Measurements from ENCODE around the gene CAMKMT.
"Not testable (repeated sequence)": the region's sequence is repeated elsewhere in the genome, so short reads cannot be mapped to it uniquely, and the experiment has no call there.

The CAMKMT gene

GRCh38 chr2:44450082-44450481, 88.3 kb downstream of the CAMKMT start:
- DNase-seq: no peak

GRCh38 chr2:44450806-44451205, 89.1 kb downstream of the CAMKMT start:
- DNase-seq: no peak

GRCh38 chr2:44452069-44452583, 90.4 kb downstream of the CAMKMT start:
- DNase-seq: no peak

- DNase-seq: no peak
Observed at GRCh38 chr2:44453259-44453658, 91.5 kb downstream of the CAMKMT start.

DNA sequence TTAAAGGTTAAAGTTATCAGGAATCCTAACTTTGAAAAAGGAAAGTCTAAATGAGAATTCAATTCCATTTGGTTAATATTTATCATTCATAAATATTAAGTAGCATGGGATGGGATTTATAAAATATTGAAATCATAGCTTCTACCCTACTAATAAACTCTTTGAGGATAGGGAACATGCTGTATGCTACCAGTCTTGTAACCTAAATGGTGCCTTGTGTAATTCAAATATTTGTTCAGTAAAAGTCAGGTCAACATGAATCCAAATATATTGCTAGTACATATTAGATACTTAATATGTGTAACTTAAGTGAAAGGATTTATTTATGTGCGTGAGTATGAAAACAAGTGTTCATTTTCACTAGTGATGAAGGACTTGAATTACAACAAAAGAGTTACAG, 94.1 kb downstream of the CAMKMT start:
- DNase-seq: no peak

DNA sequence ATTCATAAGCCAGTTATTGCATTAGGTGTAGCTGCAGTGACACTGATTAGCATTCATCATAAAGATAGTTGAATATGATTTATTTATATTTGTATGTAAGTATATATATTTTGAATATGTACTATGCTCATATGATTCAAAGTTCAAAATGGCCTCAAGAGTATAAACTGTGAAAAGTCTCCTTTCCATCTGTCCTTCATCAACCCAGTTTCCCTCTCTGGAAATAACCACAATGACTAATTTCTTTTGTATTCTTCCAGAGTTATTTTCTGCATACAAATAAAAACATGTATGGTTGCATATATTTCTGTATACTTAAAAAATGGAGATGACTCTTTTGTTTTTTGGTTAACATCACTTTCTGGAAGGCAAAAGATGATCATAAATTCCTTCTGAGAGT, 95.2 kb downstream of the CAMKMT start:
- no peak for DNase-seq

- peak; percentile 36 for DNase-seq
Observed at GRCh38 chr2:44459739-44460138, 98.0 kb downstream of the CAMKMT start.

- no peak for DNase-seq
Observed at GRCh38 chr2:44462934-44463849, 101.4 kb downstream of the CAMKMT start.

DNA sequence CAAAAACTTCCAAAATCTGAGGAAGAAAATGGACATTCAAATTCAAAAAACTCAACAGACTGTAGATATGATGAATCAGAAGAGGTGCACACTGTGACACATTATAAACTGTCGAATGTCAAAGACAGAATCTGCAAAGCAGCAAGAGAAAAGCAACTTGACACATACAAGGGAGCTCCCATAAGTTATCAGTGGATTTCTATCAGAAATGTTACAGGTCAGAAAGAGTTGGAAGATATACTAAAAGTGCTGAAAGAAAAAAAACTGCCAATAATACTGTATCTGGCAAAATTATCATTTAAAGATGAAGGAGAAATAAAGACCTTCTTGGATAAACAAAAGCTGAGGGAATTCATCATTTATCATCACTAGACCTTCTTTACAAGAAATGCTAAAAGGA, 102.7 kb downstream of the CAMKMT start:
- DNase-seq: no peak

DNA sequence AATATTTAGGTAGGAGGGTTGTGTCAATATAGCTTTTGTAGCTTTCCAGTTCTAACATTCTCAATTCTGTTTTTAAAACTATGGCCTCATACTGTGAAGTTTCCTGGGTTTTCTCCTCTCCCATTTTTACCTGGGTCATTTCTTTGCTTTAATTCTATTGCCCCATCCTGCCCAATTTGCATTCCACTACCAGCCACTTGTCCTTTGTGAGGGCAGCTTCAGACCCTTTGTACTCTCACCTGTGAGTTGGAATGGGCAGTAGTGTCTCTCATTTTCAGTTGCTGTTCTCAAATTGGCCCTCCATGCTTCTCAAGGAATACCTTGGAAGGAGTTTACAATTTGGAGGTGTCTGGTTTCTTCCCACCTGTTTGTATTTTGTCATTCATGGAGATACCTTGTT, 108.4 kb downstream of the CAMKMT start:
- no peak for DNase-seq

- no peak for DNase-seq
Observed at GRCh38 chr2:44477657-44478414, 116.1 kb downstream of the CAMKMT start.

- DNase-seq: peak; percentile 83
Observed at GRCh38 chr2:44479127-44479887, 117.6 kb downstream of the CAMKMT start.

GRCh38 chr2:44480068-44480467, 118.3 kb downstream of the CAMKMT start:
- DNase-seq: no peak

- no peak for DNase-seq
Observed at GRCh38 chr2:44487052-44487451, 125.3 kb downstream of the CAMKMT start.

DNA sequence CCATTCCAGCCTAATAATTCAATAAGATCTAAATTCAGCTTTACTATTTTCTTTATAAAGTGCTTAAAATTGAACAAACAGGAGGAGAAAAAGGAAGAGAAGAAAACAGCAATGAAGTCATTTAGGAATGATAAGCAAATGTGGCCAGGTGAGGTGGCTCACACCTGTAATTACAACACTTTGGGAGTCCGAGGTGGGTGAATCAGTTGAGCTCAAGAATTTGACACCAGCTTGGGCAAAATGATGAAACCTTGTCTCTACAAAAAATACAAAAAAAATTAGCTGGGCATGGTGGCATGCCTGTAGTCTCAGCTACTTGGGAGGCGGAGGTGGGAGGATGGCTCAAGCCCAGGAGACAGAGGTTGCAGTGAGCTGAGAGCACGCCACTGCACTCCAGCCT, 129.0 kb downstream of the CAMKMT start:
- DNase-seq: no peak

DNA sequence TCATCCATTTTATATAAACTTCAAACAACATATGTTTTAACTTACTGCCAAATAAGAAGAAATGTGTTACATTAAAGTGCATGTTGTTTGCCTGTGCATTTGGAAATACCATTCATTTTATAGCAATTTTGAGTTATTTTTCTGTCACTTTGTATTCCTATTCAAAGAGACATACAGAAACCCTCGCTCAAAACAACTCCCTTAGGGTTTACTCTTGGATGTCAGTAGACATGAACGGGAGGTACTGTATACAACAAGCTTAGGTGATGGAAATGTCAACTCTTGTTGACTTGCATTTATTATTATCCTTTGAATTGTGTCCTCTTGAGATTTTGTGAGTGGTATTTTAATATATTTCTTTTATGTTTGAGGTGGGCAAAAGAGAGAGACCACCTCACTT, 132.3 kb downstream of the CAMKMT start:
- no peak for DNase-seq

GRCh38 chr2:44495035-44495434, 133.3 kb downstream of the CAMKMT start:
- DNase-seq: no peak

- no peak for DNase-seq
Observed at GRCh38 chr2:44495544-44495943, 133.8 kb downstream of the CAMKMT start.

- no peak for DNase-seq
Observed at GRCh38 chr2:44496130-44496529, 134.4 kb downstream of the CAMKMT start.

DNA sequence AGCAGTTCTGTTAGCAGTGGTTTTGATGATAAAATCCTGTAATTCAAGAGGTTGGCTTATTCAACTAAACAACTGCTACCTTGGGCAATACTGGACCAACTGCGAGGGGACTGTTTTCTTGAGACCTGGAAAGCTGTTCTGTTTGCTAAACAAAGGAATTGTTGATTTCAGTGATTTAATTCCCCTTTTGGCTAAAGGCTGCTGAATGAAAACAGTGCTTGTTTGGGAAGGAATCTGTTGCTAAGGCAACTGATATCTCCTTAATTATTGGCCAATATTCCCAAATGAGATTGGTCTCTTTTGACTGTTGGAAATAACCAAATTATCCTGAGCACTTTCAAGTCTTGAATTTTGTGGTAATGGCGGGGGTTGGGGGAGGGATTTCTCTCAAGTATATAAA, 136.8 kb downstream of the CAMKMT start:
- DNase-seq: no peak

DNA sequence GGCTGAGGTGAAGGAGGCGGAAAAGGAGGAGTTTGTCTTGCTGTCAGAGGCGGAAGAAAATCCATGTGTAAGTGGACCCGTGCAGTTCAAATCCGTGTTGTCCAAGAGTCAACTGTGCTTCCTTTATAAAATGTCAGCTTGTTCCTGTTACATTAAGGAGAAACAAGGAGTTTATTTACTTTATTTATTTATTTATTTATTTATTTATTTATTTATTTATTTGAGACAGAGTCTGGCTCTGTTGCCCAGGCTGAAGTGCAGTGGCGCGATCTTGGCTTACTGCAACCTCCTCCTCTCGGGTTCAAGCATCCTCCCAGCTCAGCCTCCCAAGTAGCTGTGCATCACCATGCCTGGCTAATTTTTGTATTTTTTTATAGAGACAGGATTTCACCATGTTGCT, 143.9 kb downstream of the CAMKMT start:
- not testable (repeated sequence) for DNase-seq

DNA sequence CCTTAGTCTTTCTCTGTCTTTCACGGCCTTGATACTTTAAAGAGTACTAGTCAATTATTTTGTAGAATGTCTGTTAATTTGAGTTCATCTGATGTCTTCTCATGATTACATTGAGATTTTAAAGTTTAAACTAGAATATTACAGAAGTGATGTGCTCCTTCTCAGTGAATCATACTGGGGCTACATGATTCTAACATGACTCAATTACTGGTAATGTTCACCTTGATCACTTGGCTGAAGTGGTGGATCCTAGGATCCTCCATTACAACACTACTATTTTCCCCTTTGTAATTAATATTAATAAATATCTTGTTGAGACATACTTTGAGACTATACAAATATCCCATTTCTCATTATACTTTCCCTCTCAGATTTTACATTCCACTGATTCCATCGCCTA, 148.5 kb downstream of the CAMKMT start:
- DNase-seq: no peak

DNA sequence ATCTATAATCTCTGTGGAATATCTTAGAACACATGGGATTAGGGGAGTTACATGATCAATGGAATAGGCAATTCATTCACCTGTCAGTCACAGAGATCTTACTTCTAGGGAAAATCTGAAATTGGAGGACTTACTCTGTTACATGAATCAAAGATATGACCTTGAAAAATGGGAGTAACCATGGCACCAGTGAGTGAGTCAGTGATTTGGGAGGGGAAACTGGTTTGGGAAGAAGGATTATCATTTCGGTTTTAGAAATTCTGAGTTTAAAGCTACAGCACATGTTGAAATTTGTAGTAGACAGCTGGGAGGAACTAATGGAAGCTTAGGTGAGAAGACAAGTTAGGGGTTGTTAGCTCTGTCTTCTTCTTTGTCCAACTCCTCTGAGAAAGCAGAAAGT, 153.7 kb downstream of the CAMKMT start:
- no peak for DNase-seq

Measured in DMS79 (cell line).